AG09309 (cell line): ENCODE measurements around the gene THSD4.

Experiments used
- DNase-seq: peaks from one replicate; pipeline ENCODE4 v3.0.0-alpha.2; 2010; ENCODE audit warnings: low read depth
- H3K4me3 ChIP-seq: 2 replicates; pipeline ENCODE4 v1.5.1; 2011; ENCODE audit warnings: mild to moderate bottlenecking, low read depth, low read length, moderate library complexity; ENCODE audit not compliant: control insufficient read depth
- TF ChIP-seq, protein P1 (sequence below): IDR thresholded peaks from 2 replicates; pipeline ENCODE4 v1.5.1; 2011; ENCODE audit warnings: mild to moderate bottlenecking, low read depth, low read length, inconsistent platforms; ENCODE audit not compliant: insufficient read depth, control insufficient read depth; ENCODE audit errors: missing control alignments

THSD4 gene

DNA sequence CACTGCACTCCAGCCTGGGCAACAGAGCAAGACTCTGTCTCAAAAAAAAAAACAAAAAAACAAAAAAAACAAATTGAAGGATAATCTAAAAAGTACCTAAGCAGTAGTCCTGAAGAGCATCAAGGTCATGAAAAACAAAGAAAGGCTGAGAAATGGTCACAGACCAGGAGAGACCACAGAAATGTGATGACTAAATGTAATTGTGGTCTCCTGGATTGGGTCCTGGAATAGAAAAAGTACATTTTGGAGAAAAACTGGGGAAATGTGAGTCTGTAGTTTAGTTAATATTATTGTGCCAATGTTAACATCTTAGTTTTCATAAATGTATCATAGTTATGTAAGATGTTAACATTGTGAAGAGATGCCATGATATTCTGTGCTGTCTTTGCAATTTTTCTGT is 427.6 kb downstream of the THSD4 start:
- DNase-seq, result no peak
- TF ChIP-seq, protein P1, sequence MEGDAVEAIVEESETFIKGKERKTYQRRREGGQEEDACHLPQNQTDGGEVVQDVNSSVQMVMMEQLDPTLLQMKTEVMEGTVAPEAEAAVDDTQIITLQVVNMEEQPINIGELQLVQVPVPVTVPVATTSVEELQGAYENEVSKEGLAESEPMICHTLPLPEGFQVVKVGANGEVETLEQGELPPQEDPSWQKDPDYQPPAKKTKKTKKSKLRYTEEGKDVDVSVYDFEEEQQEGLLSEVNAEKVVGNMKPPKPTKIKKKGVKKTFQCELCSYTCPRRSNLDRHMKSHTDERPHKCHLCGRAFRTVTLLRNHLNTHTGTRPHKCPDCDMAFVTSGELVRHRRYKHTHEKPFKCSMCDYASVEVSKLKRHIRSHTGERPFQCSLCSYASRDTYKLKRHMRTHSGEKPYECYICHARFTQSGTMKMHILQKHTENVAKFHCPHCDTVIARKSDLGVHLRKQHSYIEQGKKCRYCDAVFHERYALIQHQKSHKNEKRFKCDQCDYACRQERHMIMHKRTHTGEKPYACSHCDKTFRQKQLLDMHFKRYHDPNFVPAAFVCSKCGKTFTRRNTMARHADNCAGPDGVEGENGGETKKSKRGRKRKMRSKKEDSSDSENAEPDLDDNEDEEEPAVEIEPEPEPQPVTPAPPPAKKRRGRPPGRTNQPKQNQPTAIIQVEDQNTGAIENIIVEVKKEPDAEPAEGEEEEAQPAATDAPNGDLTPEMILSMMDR, result no peak
- H3K4me3 ChIP-seq, result no peak overlapping the region

DNA sequence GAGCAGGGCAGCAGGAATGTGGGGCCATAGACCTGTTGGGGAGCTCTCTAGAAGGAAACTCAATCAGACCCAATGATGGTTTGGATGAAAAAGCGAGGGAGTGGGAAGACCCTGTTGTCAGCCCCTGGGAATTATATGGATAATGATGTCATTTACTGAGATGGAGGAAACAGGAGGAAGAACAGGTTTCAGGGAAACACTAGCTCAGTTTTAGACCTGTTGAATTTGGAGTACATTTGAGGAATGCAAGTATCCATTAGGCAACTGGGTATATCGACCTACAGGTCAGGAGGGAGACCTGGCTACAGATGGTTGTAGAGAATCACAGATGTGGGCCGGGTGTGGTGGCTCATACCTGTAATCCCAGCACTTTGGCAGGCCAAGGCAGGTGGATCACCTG is 428.1 kb downstream of the THSD4 start:
- TF ChIP-seq, protein P1, result no peak
- no peak for DNase-seq

DNA sequence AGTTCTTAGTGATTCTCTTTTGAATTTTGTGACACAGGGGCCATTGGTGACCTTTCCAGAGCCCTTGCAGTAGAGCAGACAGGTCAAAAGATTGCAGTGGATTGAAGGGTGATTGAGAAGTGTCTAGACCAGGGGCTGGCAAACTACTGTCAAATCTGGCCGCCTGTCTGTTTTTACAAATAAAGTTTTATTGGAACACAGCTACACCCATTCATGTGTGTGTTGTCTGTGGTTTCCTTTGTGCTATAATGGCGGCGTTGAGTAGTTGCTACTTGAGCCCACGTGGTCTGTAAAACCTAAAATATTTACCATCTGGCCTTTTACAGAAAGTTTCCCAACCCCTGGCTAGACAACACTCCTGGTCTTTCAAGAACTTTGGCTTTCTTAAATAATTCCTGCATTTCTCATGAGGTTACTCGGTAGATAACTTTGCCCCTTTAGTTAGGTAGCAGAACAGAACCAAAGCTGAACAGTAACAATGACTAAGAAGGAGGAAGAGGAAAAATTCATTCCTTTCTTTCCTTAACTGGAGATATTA is 430.0 kb downstream of the THSD4 start:
- no peak for DNase-seq
- no peak overlapping the region for H3K4me3 ChIP-seq
- TF ChIP-seq, protein P1, result no peak

More for the DNA sequence above, 428.1 kb downstream of the THSD4 start:
- H3K4me3 ChIP-seq, result no peak overlapping the region

DNA sequence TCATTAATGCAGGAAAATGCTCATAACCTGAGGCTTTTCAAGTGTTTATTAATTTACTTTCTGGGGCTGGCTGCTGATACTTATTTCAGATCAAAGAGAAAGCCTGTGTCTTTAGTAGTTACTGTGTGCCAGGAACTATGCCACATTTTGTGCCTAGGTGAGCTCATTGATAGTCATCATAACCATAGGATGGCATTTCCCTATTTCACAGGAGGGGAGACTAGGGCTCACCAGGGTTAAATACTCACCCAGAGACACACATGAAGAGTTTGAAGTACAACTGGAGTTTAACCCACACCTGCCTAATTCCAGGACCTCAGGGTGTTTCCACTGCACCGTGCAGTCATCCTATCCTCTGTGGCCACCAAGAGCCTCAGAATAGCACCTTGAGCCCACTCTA is 430.7 kb downstream of the THSD4 start:
- DNase-seq, result no peak
- TF ChIP-seq, protein P1, result no peak
- H3K4me3 ChIP-seq, result no peak overlapping the region

DNA sequence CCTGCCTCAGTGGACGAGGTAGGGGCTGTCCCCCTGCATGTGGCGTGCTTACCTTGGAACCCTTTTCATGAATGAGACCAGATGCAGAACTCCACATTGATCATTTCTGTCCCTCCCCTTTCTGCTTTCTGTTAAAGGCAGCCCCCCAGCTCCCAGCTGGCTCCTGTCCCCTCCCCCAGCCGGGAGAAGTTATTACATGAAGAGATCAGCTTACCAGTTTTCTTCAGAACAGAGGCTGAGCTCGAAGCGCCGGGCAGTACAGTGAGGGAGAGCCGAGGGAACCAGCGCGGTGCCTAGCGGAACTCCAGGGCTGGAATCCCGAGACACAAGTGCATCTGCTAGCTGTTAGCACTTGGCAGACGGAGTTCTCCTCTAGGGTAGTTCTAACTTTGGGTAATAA is 431.7 kb downstream of the THSD4 start:
- DNase-seq, result no peak
- TF ChIP-seq, protein P1, result no peak
- no peak overlapping the region for H3K4me3 ChIP-seq

DNA sequence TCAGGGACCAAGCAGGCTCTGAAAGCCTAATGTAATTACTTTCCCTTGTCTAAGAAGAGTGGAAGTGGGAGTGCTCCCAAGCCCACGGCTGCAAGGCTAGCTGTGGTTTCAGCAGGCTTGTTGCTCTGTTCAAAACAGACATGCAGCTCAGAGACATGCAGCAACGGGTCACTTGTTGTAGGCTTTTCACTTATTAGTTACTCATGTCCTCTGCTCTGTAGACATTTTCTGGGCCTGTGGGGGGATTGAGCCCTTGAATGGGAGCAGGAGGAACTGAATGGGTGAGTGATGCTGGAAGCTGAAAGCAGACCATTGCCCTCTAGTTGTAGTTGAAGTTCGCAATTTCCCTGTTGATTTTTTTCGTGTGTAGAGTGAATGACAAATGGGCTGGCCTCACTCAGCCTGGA is 433.1 kb downstream of the THSD4 start:
- TF ChIP-seq, protein P1, result no peak
- H3K4me3 ChIP-seq, result no peak overlapping the region
- no peak for DNase-seq

DNA sequence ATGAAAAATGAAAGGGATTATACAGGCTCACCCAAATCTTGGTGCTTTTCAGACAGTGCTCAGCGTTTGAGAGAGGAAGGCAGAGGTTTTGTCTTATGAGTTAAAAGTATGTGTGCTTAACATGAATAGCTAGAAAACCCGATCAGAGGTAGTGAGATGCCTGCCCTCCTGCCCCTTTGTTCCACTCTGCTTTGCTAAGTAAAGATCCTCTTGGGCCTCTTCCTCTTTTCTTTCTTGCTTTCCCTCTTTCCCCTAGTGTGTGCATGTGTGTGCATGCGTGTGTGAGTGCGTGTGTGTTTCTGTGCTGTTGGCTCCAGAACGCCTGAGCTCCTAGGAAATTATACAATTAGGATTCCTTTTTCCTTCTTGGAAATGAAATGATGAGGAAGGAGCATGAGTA is 433.8 kb downstream of the THSD4 start:
- H3K4me3 ChIP-seq, result no peak overlapping the region
- TF ChIP-seq, protein P1, result no peak
- no peak for DNase-seq
